Stimulated activated CD4-positive, alpha-beta T cell treated with anti-CD3 and anti-CD28 coated beads, Interleukin-1b, Interleukin-23, amount 100 ng/mL, for 1 hour (primary cell): Measurements from ENCODE around the gene PLCL2.

Experiments
- DNase-seq, 2 donors: peaks; one replicate each; pipeline ENCODE4 v3.0.0-alpha.2; 2020; ENCODE audit warnings: low read depth in 2 of 2

Gene PLCL2

GRCh38 chr3:17044855-17045254 is 160.1 kb downstream of the PLCL2 start:
- DNase-seq, result no peak

GRCh38 chr3:17045705-17046104 is 160.9 kb downstream of the PLCL2 start:
- no peak for DNase-seq

- no peak for DNase-seq
Observed at GRCh38 chr3:17046623-17047022, 161.9 kb downstream of the PLCL2 start.

GRCh38 chr3:17047162-17047561 is 162.4 kb downstream of the PLCL2 start:
- DNase-seq, result no peak

- no peak for DNase-seq
Observed at GRCh38 chr3:17047894-17048293, 163.1 kb downstream of the PLCL2 start.

GRCh38 chr3:17050071-17050470 is 165.3 kb downstream of the PLCL2 start:
- no peak for DNase-seq

- no peak for DNase-seq
Observed at GRCh38 chr3:17050506-17050905, 165.8 kb downstream of the PLCL2 start.

- no peak for DNase-seq
Observed at GRCh38 chr3:17052363-17052762, 167.6 kb downstream of the PLCL2 start.

GRCh38 chr3:17054301-17054981 is 169.7 kb downstream of the PLCL2 start:
- DNase-seq, result no peak

GRCh38 chr3:17054982-17055343 is 170.2 kb downstream of the PLCL2 start:
- no peak for DNase-seq

GRCh38 chr3:17055374-17056276 is 170.9 kb downstream of the PLCL2 start:
- no peak for DNase-seq

- DNase-seq, result no peak
Observed at GRCh38 chr3:17057321-17057720, 172.6 kb downstream of the PLCL2 start.

GRCh38 chr3:17059989-17060550 is 175.3 kb downstream of the PLCL2 start:
- no peak for DNase-seq

GRCh38 chr3:17061005-17061404 is 176.2 kb downstream of the PLCL2 start:
- DNase-seq, result no peak

GRCh38 chr3:17062736-17063135 is 178.0 kb downstream of the PLCL2 start:
- DNase-seq, result no peak

- no peak for DNase-seq
Observed at GRCh38 chr3:17063596-17063995, 178.8 kb downstream of the PLCL2 start.

GRCh38 chr3:17065315-17065714 is 180.6 kb downstream of the PLCL2 start:
- no peak for DNase-seq

GRCh38 chr3:17065881-17066280 is 181.1 kb downstream of the PLCL2 start:
- no peak for DNase-seq

GRCh38 chr3:17069754-17070153 is 185.0 kb downstream of the PLCL2 start:
- DNase-seq, result no peak

GRCh38 chr3:17070161-17070959 is 185.6 kb downstream of the PLCL2 start:
- no peak for DNase-seq

GRCh38 chr3:17074559-17074958 is 189.8 kb downstream of the PLCL2 start:
- DNase-seq, result no peak

GRCh38 chr3:17075358-17075757 is 190.6 kb downstream of the PLCL2 start:
- DNase-seq, result no peak
